AG09319 (cell line): Measurements from ENCODE around the gene LINC00305.

Experiments
- DNase-seq: peaks from one replicate; pipeline ENCODE4 v3.0.0-alpha.2; 2010; ENCODE audit warnings: low read depth; ENCODE audit errors: extremely low read depth
- TF ChIP-seq, protein P1 (sequence below): IDR thresholded peaks from 2 replicates; pipeline ENCODE4 v1.5.1; 2011; ENCODE audit warnings: low read depth, mild to moderate bottlenecking, inconsistent platforms, low read length, moderate library complexity

The LINC00305 gene

DNA sequence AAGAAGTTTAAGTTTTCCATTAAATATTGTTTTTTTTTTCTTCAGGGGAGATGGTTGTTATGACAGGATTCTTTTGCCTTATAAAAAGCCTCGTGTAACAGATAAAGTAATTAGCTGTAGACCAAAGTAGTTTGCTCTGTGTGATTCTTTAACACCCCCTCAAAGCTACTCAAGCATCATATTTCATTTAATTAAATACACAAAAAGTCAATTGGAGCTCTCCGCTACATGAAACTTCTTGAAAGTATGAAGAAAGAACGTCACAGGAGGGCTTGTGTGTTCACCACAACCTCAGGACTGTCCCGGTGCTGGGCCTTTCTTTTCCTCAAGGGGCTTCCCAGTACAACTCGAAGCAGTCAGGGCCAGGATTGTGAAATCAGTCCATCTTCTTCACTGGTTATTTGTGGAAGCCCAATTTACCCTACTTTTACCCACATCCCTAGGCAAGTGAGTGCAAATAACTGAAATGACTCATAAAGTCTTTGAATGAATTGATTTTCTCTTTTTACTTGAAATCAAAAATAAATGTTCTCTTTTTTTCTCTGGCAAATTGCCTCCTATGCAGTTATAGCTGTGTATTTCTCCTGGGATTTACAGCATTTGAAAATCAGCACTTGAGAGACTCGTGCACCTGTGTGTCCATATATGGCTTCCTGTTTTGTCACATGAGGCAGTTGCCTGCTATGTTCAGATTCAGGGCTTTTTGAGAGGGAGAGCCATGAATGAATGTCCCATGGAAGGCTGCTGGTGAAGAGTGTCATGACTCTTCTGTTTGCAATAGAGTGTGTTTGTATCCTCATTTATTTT, 48.6 kb downstream of the LINC00305 start:
- TF ChIP-seq, protein P1, sequence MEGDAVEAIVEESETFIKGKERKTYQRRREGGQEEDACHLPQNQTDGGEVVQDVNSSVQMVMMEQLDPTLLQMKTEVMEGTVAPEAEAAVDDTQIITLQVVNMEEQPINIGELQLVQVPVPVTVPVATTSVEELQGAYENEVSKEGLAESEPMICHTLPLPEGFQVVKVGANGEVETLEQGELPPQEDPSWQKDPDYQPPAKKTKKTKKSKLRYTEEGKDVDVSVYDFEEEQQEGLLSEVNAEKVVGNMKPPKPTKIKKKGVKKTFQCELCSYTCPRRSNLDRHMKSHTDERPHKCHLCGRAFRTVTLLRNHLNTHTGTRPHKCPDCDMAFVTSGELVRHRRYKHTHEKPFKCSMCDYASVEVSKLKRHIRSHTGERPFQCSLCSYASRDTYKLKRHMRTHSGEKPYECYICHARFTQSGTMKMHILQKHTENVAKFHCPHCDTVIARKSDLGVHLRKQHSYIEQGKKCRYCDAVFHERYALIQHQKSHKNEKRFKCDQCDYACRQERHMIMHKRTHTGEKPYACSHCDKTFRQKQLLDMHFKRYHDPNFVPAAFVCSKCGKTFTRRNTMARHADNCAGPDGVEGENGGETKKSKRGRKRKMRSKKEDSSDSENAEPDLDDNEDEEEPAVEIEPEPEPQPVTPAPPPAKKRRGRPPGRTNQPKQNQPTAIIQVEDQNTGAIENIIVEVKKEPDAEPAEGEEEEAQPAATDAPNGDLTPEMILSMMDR: no peak
- no peak for DNase-seq

GRCh38 chr18:64099244-64099643, 49.6 kb downstream of the LINC00305 start:
- TF ChIP-seq, protein P1: no peak
- DNase-seq: no peak

- TF ChIP-seq, protein P1: no peak
- DNase-seq: no peak
Measured at GRCh38 chr18:64097497-64097896, 51.4 kb downstream of the LINC00305 start.

- TF ChIP-seq, protein P1: no peak
- DNase-seq: no peak
Measured at GRCh38 chr18:64095056-64095455, 53.8 kb downstream of the LINC00305 start.

- no peak for DNase-seq
- TF ChIP-seq, protein P1: no peak
Measured at GRCh38 chr18:64094210-64094609, 54.7 kb downstream of the LINC00305 start.

- TF ChIP-seq, protein P1: no peak
- no peak for DNase-seq
Measured at GRCh38 chr18:64091526-64091925, 57.4 kb downstream of the LINC00305 start.

DNA sequence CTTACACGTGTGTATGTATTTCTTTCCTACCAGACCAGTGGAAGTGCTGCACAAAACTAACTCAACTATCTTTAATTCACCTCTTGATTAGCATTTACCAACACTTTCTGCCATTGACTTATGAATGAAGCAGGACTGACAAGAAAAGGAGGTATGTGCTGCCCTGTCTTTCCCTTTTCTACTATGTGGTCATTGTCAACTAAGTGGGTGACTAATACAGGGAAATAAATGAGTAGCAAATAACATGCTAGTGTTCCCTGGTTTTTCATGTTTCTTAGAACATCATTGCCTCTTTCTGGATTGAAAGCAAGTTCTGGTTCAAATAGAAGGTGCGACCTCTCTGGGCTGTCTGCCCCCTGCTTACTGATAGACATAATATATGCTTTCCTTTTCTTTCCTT, 58.0 kb downstream of the LINC00305 start:
- TF ChIP-seq, protein P1: no peak
- no peak for DNase-seq
